ENCODE measurements around the gene ZCRB1. TPM values are rescaled to one million over a fixed set of nuclear protein-coding genes. Genes with fewer than 3 reads are reported as not detected.

ZCRB1 gene, protein sequence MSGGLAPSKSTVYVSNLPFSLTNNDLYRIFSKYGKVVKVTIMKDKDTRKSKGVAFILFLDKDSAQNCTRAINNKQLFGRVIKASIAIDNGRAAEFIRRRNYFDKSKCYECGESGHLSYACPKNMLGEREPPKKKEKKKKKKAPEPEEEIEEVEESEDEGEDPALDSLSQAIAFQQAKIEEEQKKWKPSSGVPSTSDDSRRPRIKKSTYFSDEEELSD
- 29.7 and 33.9 TPM in 2 replicates for total RNA-seq (2014; rRNA removed)
- percentile 70 among the genes with signal in this experiment for Bru-seq, nascent RNA
- BruChase-seq, experiment 1, labeled RNA remaining after a 6-hour chase, result percentile 79 among the genes with signal in this experiment
- BruChase-seq, experiment 2, labeled RNA remaining after a 2-hour chase, result percentile 71 among the genes with signal in this experiment
- long read RNA-seq, transcript ZCRB1-201 (8 exons, 1,827 nt), result major isoform, 32 of 87 reads
- long read RNA-seq, partial matches to known transcripts, result 52 of 87 reads
- long read RNA-seq, other reads (novel, unspliced or antisense), result 3 of 87 reads

DNA sequence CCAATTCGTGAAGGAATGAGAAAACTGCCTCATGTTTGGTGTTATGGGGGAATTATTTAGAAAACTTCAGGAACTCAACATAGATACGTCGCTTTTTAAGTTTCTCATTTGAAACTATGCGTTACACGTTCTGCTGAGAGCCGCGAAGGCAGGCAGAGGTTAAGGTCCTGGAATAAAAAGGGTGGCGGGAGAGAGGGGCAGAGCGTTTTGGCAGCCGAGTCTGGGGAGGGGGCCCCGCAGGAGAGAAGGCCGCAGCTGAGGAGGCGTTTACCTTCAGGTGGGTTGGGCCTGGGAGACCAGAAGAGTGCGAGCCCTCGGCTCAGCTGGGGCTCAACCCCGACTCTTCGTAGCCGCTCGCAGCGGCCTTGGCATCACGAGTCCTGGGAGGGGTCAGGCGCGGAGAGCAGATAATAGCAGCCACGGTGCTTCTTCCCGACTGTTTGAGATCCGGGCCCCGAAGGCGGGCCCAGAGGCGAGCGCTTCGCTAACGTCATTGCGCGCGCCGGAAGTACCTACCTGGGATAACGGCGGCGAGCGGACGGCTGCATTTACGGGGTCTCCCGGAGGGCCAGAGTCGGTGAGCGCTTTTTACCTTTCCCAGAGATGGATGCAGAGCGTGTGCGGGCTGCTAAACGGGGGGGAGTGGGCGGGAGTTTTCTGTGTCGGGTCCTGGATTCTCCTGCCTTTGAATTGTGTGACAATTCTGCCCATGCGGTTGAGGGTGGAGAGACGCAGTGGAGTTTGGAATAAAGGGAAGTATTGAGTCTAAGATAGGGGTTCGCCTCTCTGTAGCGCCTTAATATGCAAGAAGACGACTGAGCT lies at the start of gene ZCRB1, which contains the start of gene PPHLN1:
Gene ZCRB1, minus strand, starts transcription at position 442 of the 822 bp plus-strand sequence. CDS start 1,992 bp downstream, outside the sequence.
Gene PPHLN1, plus strand, starts transcription at position 515 of the 822 bp plus-strand sequence. CDS start 9,736 bp downstream, outside the sequence.
- Histone ChIP-seq H3K27ac (ENCODE audit: low read length) (peak within 1 kb of the TSS; percentile 22), H3K9me3 (ENCODE audit: low read length) (no peaks in the 10 kb centered on the region), H3F3A (ENCODE audit: low read length, unreplicated experiment) (no peaks in the 10 kb centered on the region), H3K4me3 (ENCODE audit: low read length) (peak within 1 kb of the TSS; percentile 76), H4K20me1 (ENCODE audit: low read length) (peaks cover 16% of the 10 kb centered on the region), H3K9ac (ENCODE audit: low read length) (peak within 1 kb of the TSS; percentile 79), H3K27me3 (ENCODE audit: low read length) (no peaks in the 10 kb centered on the region), H3K4me2 (ENCODE audit: low read length) (peak within 1 kb of the TSS; percentile 95), H2AFZ (ENCODE audit: low read length) (peak within 1 kb of the TSS; percentile 82), H3K79me2 (ENCODE audit: low read length) (peaks cover 63% of the 10 kb centered on the region), H3K9me2 (replicated peaks; ENCODE audit: low read length) (no peaks in the 10 kb centered on the region), H3K36me3 (ENCODE audit: low read depth, low read length) (no peaks in the 10 kb centered on the region), H3K4me1 (ENCODE audit: insufficient read depth, low read length) (peaks cover 17% of the 10 kb centered on the region)
- ChIA-PET CTCF (no interaction called here), POLR2A (ENCODE audit: unreplicated experiment) (no interaction called here)
- no peak for TF ChIP-seq EZH2 (IDR thresholded peaks at IDR 0.05; ENCODE audit: low read length, unreplicated experiment)
- TF ChIP-seq EZH2phosphoT487 (IDR thresholded peaks at IDR 0.05; ENCODE audit: borderline replicate concordance, low read length), result no peak
- TF ChIP-seq, protein P1, sequence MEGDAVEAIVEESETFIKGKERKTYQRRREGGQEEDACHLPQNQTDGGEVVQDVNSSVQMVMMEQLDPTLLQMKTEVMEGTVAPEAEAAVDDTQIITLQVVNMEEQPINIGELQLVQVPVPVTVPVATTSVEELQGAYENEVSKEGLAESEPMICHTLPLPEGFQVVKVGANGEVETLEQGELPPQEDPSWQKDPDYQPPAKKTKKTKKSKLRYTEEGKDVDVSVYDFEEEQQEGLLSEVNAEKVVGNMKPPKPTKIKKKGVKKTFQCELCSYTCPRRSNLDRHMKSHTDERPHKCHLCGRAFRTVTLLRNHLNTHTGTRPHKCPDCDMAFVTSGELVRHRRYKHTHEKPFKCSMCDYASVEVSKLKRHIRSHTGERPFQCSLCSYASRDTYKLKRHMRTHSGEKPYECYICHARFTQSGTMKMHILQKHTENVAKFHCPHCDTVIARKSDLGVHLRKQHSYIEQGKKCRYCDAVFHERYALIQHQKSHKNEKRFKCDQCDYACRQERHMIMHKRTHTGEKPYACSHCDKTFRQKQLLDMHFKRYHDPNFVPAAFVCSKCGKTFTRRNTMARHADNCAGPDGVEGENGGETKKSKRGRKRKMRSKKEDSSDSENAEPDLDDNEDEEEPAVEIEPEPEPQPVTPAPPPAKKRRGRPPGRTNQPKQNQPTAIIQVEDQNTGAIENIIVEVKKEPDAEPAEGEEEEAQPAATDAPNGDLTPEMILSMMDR (conservative IDR thresholded peaks at IDR 0.05; ENCODE audit: low read depth, low read length), result no peak
- DNase-seq (peak; percentile 82), ATAC-seq (peak; percentile 92)
- TSS peak; percentile 76 for BruUV-seq (replicated peaks)
- intact Hi-C loops (cut with micrococcal nuclease), result loop anchor here (1.0 to 5.0 kb wide), 2 partner anchors 89 to 182 kb away; partner anchors contain the start of genes GXYLT1 and YAF2

DNA sequence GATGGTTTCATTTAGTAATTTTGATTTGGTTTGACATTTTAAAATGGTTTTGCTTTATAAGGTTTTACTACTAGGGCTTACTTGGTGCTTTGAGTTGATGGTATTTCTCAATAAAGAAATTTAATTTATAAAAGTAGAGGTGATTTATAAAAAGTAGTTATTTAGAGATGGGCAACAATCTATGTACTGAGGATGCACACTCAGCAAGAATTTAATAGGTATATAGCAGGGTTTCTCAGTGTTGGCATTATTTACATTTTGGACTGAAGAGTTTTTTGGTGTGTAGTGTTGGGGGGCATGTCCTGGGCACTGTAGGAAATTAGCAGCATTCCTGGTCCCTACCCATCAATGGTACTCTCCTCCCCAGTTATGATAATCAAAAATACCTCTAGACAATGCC lies 47.8 kb upstream of the ZCRB1 start:
- no peak overlapping the region for H3K27ac ChIP-seq (ENCODE audit: low read length)
- BruUV-seq (replicated peaks), result no TSS peak
- H3F3A ChIP-seq (ENCODE audit: low read length, unreplicated experiment), result no peaks in the 10 kb centered on the region
- no peak overlapping the region for H2AFZ ChIP-seq (ENCODE audit: low read length)
- ChIA-PET CTCF (interaction anchor here (0.5 to 0.7 kb wide), 2 partner anchors 16 to 158 kb away, joined by 3 to 5 read pairs; no protein-coding TSS in a partner anchor), POLR2A (ENCODE audit: unreplicated experiment) (no interaction called here)
- H3K4me2 ChIP-seq (ENCODE audit: low read length), result no peak overlapping the region
- intact Hi-C loops (cut with micrococcal nuclease), result no loop called here
- H3K4me1 ChIP-seq (ENCODE audit: insufficient read depth, low read length), result no peaks in the 10 kb centered on the region
- no peak overlapping the region for H3K9ac ChIP-seq (ENCODE audit: low read length)
- DNase-seq (no peak), ATAC-seq (no peak)
- no peaks in the 10 kb centered on the region for H4K20me1 ChIP-seq (ENCODE audit: low read length)
- TF ChIP-seq EZH2phosphoT487 (IDR thresholded peaks at IDR 0.05; ENCODE audit: borderline replicate concordance, low read length) (no peak), EZH2 (IDR thresholded peaks at IDR 0.05; ENCODE audit: low read length, unreplicated experiment) (no peak)
- TF ChIP-seq, protein P1 (conservative IDR thresholded peaks at IDR 0.05; ENCODE audit: low read depth, low read length), result no peak
- H3K9me3 ChIP-seq (ENCODE audit: low read length), result no peaks in the 10 kb centered on the region
- H3K27me3 ChIP-seq (ENCODE audit: low read length), result no peaks in the 10 kb centered on the region
- H3K36me3 ChIP-seq (ENCODE audit: low read depth, low read length), result peaks cover 5% of the 10 kb centered on the region; the same call in 1 of the 2 replicates
- no peaks in the 10 kb centered on the region for H3K9me2 ChIP-seq (replicated peaks; ENCODE audit: low read length)
- H3K79me2 ChIP-seq (ENCODE audit: low read length), result peaks cover 8% of the 10 kb centered on the region; the same call in 1 of the 2 replicates
- H3K4me3 ChIP-seq (ENCODE audit: low read length), result no peak overlapping the region
